H9 (cell line): Measurements from ENCODE around the gene DTWD1. TPM values are rescaled to one million over a fixed set of nuclear protein-coding genes. Genes with fewer than 3 reads are reported as not detected.

ENCODE experiments used
- DNase-seq: peaks from one replicate; pipeline ENCODE4 v3.0.0-alpha.2; 2017
- H2AFZ ChIP-seq: one replicate; pipeline ENCODE4 v1.6.1; 2013; ENCODE audit warnings: mild to moderate bottlenecking, low read length, control low read depth, moderate library complexity
- H2AK5ac ChIP-seq: 2 replicates; pipeline ENCODE4 v1.6.1; 2013; ENCODE audit warnings: low read length, control low read depth, mixed read lengths; ENCODE audit not compliant: insufficient read length
- H2BK120ac ChIP-seq: one replicate; pipeline ENCODE4 v1.6.1; 2013; ENCODE audit warnings: low read depth, mild to moderate bottlenecking, low read length, control low read depth, inconsistent platforms; ENCODE audit not compliant: poor library complexity, severe bottlenecking
- H2BK12ac ChIP-seq: 2 replicates; pipeline ENCODE4 v1.6.1; 2013; ENCODE audit warnings: low read length, control low read depth, mixed read lengths, low read depth; ENCODE audit not compliant: insufficient read length
- H2BK15ac ChIP-seq: 2 replicates; pipeline ENCODE4 v1.6.1; 2013; ENCODE audit warnings: low read depth, low read length, control low read depth
- H2BK20ac ChIP-seq: one replicate; pipeline ENCODE4 v1.6.1; 2013; ENCODE audit warnings: low read depth, mild to moderate bottlenecking, low read length, control low read depth, inconsistent platforms; ENCODE audit not compliant: poor library complexity, severe bottlenecking
- H2BK5ac ChIP-seq: 2 replicates; pipeline ENCODE4 v1.6.1; 2013; ENCODE audit warnings: low read length, control low read depth, mixed read lengths; ENCODE audit not compliant: insufficient read length
- H3K14ac ChIP-seq: 2 replicates; pipeline ENCODE4 v1.6.1; 2013; ENCODE audit warnings: low read length, control low read depth; ENCODE audit not compliant: insufficient read depth
- H3K18ac ChIP-seq: 2 replicates; pipeline ENCODE4 v1.6.1; 2013; ENCODE audit warnings: low read depth, mild to moderate bottlenecking, mixed read lengths, low read length, control low read depth; ENCODE audit not compliant: insufficient read length
- H3K23ac ChIP-seq: 2 replicates; pipeline ENCODE4 v1.6.1; 2013; ENCODE audit warnings: low read length, control low read depth, mixed read lengths, low read depth; ENCODE audit not compliant: insufficient read length
- H3K23me2 ChIP-seq: 2 replicates; pipeline ENCODE4 v1.6.1; 2013; ENCODE audit warnings: low read depth, mild to moderate bottlenecking, mixed read lengths, low read length, control low read depth; ENCODE audit not compliant: insufficient read length, poor library complexity, severe bottlenecking
- H3K27ac ChIP-seq: 2 replicates; pipeline ENCODE4 v1.5.1; 2013; ENCODE audit warnings: low read length, control low read depth, mixed read lengths, low read depth; ENCODE audit not compliant: insufficient read length
- H3K27me3 ChIP-seq: 2 replicates; pipeline ENCODE4 v1.6.1; 2013; ENCODE audit warnings: low read length, control low read depth, inconsistent platforms; ENCODE audit not compliant: insufficient read depth
- H3K4ac ChIP-seq: 2 replicates; pipeline ENCODE4 v1.6.1; 2013; ENCODE audit warnings: low read depth, mild to moderate bottlenecking, control low read depth, inconsistent platforms, low read length, moderate library complexity
- H3K4me1 ChIP-seq: 2 replicates; pipeline ENCODE4 v1.6.1; 2013; ENCODE audit warnings: low read length, control low read depth, inconsistent platforms; ENCODE audit not compliant: insufficient read depth
- H3K4me2 ChIP-seq: 2 replicates; pipeline ENCODE4 v1.6.1; 2013; ENCODE audit warnings: low read length, control low read depth, mixed read lengths; ENCODE audit not compliant: insufficient read length, insufficient read depth
- H3K56ac ChIP-seq: 2 replicates; pipeline ENCODE4 v1.6.1; 2013; ENCODE audit warnings: low read depth, mild to moderate bottlenecking, mixed read lengths, low read length, control low read depth; ENCODE audit not compliant: insufficient read length
- H3K79me1 ChIP-seq: 2 replicates; pipeline ENCODE4 v1.6.1; 2013; ENCODE audit warnings: low read depth, mild to moderate bottlenecking, moderate library complexity, low read length, control low read depth, inconsistent platforms; ENCODE audit not compliant: insufficient read depth, poor library complexity, severe bottlenecking
- H3K79me2 ChIP-seq: 2 replicates; pipeline ENCODE4 v1.6.1; 2013; ENCODE audit warnings: low read length, control low read depth, inconsistent platforms; ENCODE audit not compliant: insufficient read depth
- H3K9ac ChIP-seq: 2 replicates; pipeline ENCODE4 v1.6.1; 2013; ENCODE audit warnings: low read length, control low read depth, mixed read lengths; ENCODE audit not compliant: insufficient read length; ENCODE audit errors: extremely low read depth
- H3K9me3 ChIP-seq: one replicate; pipeline ENCODE4 v1.6.1; 2013; ENCODE audit warnings: low read depth, low read length, inconsistent platforms; ENCODE audit not compliant: control insufficient read depth
- H3T11ph ChIP-seq: one replicate; pipeline ENCODE4 v1.6.1; 2013; ENCODE audit warnings: mild to moderate bottlenecking, low read length, control low read depth, inconsistent platforms
- H4K20me1 ChIP-seq: one replicate; pipeline ENCODE4 v1.6.1; 2013; ENCODE audit not compliant: control insufficient read depth, insufficient read length, insufficient read depth
- H4K5ac ChIP-seq: 2 replicates; pipeline ENCODE4 v1.6.1; 2013; ENCODE audit warnings: low read depth, mild to moderate bottlenecking, mixed read lengths, low read length, control low read depth; ENCODE audit not compliant: insufficient read length
- H4K8ac ChIP-seq: replicated peaks from 2 replicates; pipeline ENCODE4 v1.6.1; 2013; ENCODE audit warnings: low read length, control low read depth, mixed read lengths, low read depth; ENCODE audit not compliant: insufficient read length
- H4K91ac ChIP-seq: 2 replicates; pipeline ENCODE4 v1.6.1; 2013; ENCODE audit warnings: low read depth, mild to moderate bottlenecking, moderate library complexity, mixed read lengths, low read length, control low read depth; ENCODE audit not compliant: insufficient read length
- H3K27ac Mint-ChIP-seq, 3 experiments: 2 replicates in 2 of 3; 3 replicates in 1 of 3; pipeline ENCODE4 v1.8.0; 2020 to 2021; ENCODE audit warnings: mixed read lengths in 3 of 3, mild to moderate bottlenecking in 1 of 3, moderate library complexity in 1 of 3
- H3K27me3 Mint-ChIP-seq: 2 replicates; pipeline ENCODE4 v1.8.0; 2021; ENCODE audit warnings: low read depth, mild to moderate bottlenecking, moderate library complexity, mixed read lengths
- H3K36me3 Mint-ChIP-seq, 3 experiments: 2 replicates in 2 of 3; 3 replicates in 1 of 3; pipeline ENCODE4 v1.8.0; 2020 to 2021; ENCODE audit warnings: low read depth in 3 of 3, mixed read lengths in 3 of 3; ENCODE audit not compliant: insufficient read depth in 1 of 3
- H3K4me1 Mint-ChIP-seq, 2 experiments: 2 replicates each; pipeline ENCODE4 v1.8.0; 2020; ENCODE audit warnings: mixed read lengths in 2 of 2
- H3K4me3 Mint-ChIP-seq, 2 experiments: 2 replicates in 1 of 2; 3 replicates in 1 of 2; pipeline ENCODE4 v1.8.0; 2020 to 2021; ENCODE audit warnings: mild to moderate bottlenecking in 2 of 2, mixed read lengths in 2 of 2, moderate library complexity in 1 of 2
- H3K9me3 Mint-ChIP-seq, 2 experiments: 2 replicates in 1 of 2; 3 replicates in 1 of 2; pipeline ENCODE4 v1.8.0; 2020; ENCODE audit warnings: mild to moderate bottlenecking in 2 of 2, mixed read lengths in 2 of 2, moderate library complexity in 1 of 2
- WGBS: extraction: QIAGEN DNeasy Blood & Tissue Kit; methylation state at CpG from one replicate; pipeline ENCODE4 v1.1.7; 2013; ENCODE audit warnings: missing lambda C conversion rate, low lambda C conversion rate, mixed read lengths; ENCODE audit not compliant: insufficient read length; ENCODE audit errors: extremely low coverage; 5-methylcytosine and 5-hydroxymethylcytosine counted together
- total RNA-seq: library from RNA; stranded (reverse); gene quantifications from 2 replicates; pipeline ENCODE4 v1.2.1, GENCODE V29; 2021
- TF ChIP-seq, protein P1 (sequence below): fragments of 200-600 bp; sonication (generic); conservative IDR thresholded peaks from 3 replicates; pipeline ENCODE4 v1.8.0; 2021; ENCODE audit warnings: antibody characterized with exemption, mild to moderate bottlenecking

Gene DTWD1
- total RNA-seq, 1 experiment from 2014 or later, result 26.7 TPM

- Histone ChIP-seq H3K4me2 (peak overlapping the region; percentile 56), H2BK120ac (no peak overlapping the region), H3K14ac (no peak overlapping the region), H3K9ac (peak overlapping the region; percentile 78), H2BK20ac (no peak overlapping the region), H3K27ac (no peak overlapping the region), H2BK15ac (no peak overlapping the region), H3K23me2 (peaks cover 4% of the 10 kb centered on the region), H4K20me1 (no peaks in the 10 kb centered on the region), H2BK5ac (no peak overlapping the region), H2AFZ (no peak overlapping the region), H3K23ac (no peak overlapping the region), H2AK5ac (no peak overlapping the region), H3K18ac (no peak overlapping the region), H2BK12ac (no peak overlapping the region), H3K4ac (no peak overlapping the region), H4K5ac (no peak overlapping the region), H4K8ac (no peak overlapping the region), H3K79me2 (peaks cover 3% of the 10 kb centered on the region; the same call in 1 of the 2 replicates), H3K79me1 (peaks cover 5% of the 10 kb centered on the region), H3K56ac (no peak overlapping the region), H3K4me1 (no peaks in the 10 kb centered on the region), H3K9me3 (no peaks in the 10 kb centered on the region), H3T11ph (no peak overlapping the region), H3K27me3 (no peaks in the 10 kb centered on the region), H4K91ac (no peak overlapping the region)
- Mint-ChIP-seq H3K9me3 (peaks cover 10 to 11% of the 10 kb centered on the region in 2 experiments; a peak in 4 of 5 replicates), H3K4me1 (peaks cover 24 to 25% of the 10 kb centered on the region in 2 experiments), H3K27ac (peak overlapping the region in 2 of 3 experiments; percentile 18 to 99; a peak in 3 of 7 replicates), H3K4me3 (peak overlapping the region; percentile 94 to 98), H3K36me3 (peaks cover 19 to 22% (median 21%) of the 10 kb centered on the region in 3 experiments), H3K27me3 (no peaks in the 10 kb centered on the region)
- no CpG with 5 or more reads among the region's 6 CpGs for WGBS
- TF ChIP-seq, protein P1, sequence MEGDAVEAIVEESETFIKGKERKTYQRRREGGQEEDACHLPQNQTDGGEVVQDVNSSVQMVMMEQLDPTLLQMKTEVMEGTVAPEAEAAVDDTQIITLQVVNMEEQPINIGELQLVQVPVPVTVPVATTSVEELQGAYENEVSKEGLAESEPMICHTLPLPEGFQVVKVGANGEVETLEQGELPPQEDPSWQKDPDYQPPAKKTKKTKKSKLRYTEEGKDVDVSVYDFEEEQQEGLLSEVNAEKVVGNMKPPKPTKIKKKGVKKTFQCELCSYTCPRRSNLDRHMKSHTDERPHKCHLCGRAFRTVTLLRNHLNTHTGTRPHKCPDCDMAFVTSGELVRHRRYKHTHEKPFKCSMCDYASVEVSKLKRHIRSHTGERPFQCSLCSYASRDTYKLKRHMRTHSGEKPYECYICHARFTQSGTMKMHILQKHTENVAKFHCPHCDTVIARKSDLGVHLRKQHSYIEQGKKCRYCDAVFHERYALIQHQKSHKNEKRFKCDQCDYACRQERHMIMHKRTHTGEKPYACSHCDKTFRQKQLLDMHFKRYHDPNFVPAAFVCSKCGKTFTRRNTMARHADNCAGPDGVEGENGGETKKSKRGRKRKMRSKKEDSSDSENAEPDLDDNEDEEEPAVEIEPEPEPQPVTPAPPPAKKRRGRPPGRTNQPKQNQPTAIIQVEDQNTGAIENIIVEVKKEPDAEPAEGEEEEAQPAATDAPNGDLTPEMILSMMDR, result no peak
- no peak for DNase-seq
Measured at GRCh38 chr15:49620199-49620598, 649 bp upstream of the DTWD1 start.
